Mucosa of descending colon (tissue), 3 donors: ENCODE data around the gene MT1HL1. TPM values are rescaled to one million over a fixed set of nuclear protein-coding genes. Genes with fewer than 3 reads are reported as not detected.
"Not testable (repeated sequence)": the region's sequence is repeated elsewhere in the genome, so short reads cannot be mapped to it uniquely, and the experiment has no call there.

Source experiments
- ATAC-seq: fragments of 200-7000 bp; cut with Tn5 transposase; one replicate; pipeline ENCODE4 v1.9.1; 2020; ENCODE audit warnings: mild to moderate bottlenecking, moderate library complexity
- DNase-seq, 3 donors: peaks; one replicate each; pipeline ENCODE4 v3.0.0-alpha.2; 2020
- H3K36me3 ChIP-seq: fragments of 200-600 bp; one replicate; pipeline ENCODE4 v1.8.0; 2021; ENCODE audit warnings: low read depth, mild to moderate bottlenecking
- H3K4me1 ChIP-seq: fragments of 200-600 bp; one replicate; pipeline ENCODE4 v1.8.0; 2021; ENCODE audit warnings: low read depth, mild to moderate bottlenecking
- H3K4me3 ChIP-seq: fragments of 200-600 bp; one replicate; pipeline ENCODE4 v1.8.0; 2021; ENCODE audit warnings: mild to moderate bottlenecking
- H3K9me3 ChIP-seq: fragments of 200-600 bp; one replicate; pipeline ENCODE4 v1.8.0; 2021; ENCODE audit warnings: mild to moderate bottlenecking
- CTCF ChIP-seq: fragments of 200-600 bp; IDR thresholded peaks from one replicate; pipeline ENCODE4 v1.8.0; 2022; ENCODE audit warnings: antibody characterized with exemption, mild to moderate bottlenecking
- intact Hi-C, 2 donors: fragments of 100-400 bp; cut with DNase I in 1 of 2; cut with micrococcal nuclease in 1 of 2; formaldehyde crosslinking; loops; one replicate each; pipeline versions ENCODE4 v1.11.0 to v1.11.1; 2022; cut with DNase I, micrococcal nuclease
- total RNA-seq, 3 donors: library from RNA; stranded (reverse); fragmentation: NEBNext Ultra II Directional in 2 of 3; extraction: Animal tissue kit (Norgen Biotek cat#: 25700) in 2 of 3; gene quantifications; one replicate each; pipeline versions ENCODE4 v1.2.1 to v1.2.4, GENCODE V29; 2021 to 2023
- donor health status: DM: no; HTN: no; CAD: no; lungs with moderate emphysema.
- donor health status: DM: no; HTN: no; CAD: no.
- donor health status: DM: no; HTN: yes; CAD: no.

MT1HL1 gene
- total RNA-seq, 3 donors from 2014 or later, result not detected

DNA sequence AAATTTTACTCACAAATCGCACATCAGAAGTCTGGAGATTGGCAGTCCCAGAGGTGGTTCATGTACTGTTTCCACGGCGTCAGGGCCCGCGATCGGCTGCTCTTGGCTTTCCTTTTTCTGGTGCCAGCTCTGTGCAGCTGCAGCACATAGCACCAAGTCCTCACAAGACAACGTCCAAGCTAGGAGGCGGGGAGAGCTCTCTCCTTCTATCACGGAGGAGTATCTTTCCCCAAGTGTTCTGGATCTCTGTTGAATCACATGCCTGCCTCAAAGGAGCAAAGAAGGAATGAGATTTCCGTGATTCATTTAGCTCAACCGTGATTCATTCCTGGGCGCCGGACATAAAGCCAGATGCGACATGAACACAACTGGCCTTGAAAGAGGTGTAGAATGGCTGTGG is 25.5 kb downstream of the MT1HL1 start:
- DNase-seq, result no peak
- H3K4me1 ChIP-seq, result no peaks in the 10 kb centered on the region
- H3K9me3 ChIP-seq, result no peaks in the 10 kb centered on the region
- no peak overlapping the region for H3K4me3 ChIP-seq
- intact Hi-C loops, result no loop called here
- ATAC-seq, result no peak
- TF ChIP-seq CTCF, result no peak
- no peaks in the 10 kb centered on the region for H3K36me3 ChIP-seq

DNA sequence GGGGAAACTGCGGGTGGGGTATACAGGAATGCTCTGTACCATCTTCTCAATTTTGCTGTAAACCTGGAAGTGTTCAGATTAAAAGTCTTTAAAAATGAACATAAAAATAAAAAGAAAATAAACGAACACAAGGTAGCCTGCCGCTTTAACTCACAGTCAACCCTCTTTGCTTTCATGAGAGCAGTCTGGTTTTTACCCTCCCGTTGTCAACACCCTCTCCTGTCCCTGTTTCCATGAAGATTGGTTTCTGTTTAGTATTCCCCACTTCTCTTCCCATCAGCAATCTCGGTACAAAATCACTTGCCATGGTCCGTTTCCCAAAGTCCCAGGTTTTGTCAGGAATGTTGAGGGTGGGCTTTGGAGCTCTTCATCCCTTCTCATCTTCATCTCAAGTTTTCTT is 28.8 kb downstream of the MT1HL1 start:
- ATAC-seq, result no peak
- H3K9me3 ChIP-seq, result no peaks in the 10 kb centered on the region
- DNase-seq, result no peak
- no peaks in the 10 kb centered on the region for H3K4me1 ChIP-seq
- no peak overlapping the region for H3K4me3 ChIP-seq
- intact Hi-C loops, result no loop called here
- H3K36me3 ChIP-seq, result no peaks in the 10 kb centered on the region
- no peak for TF ChIP-seq CTCF

- ATAC-seq, H3K36me3 ChIP-seq: not testable (repeated sequence)
These were observed 30.2 kb downstream of the MT1HL1 start for GRCh38 chr1:236974025-236974424.

GRCh38 chr1:236966636-236967035 is 37.6 kb downstream of the MT1HL1 start:
- Histone ChIP-seq H3K36me3 (no peaks in the 10 kb centered on the region), H3K4me1 (no peaks in the 10 kb centered on the region), H3K9me3 (no peaks in the 10 kb centered on the region), H3K4me3 (no peak overlapping the region)
- TF ChIP-seq CTCF, result no peak
- intact Hi-C loops, result no loop called here
- DNase-seq (no peak), ATAC-seq (no peak)

More at GRCh38 chr1:236974025-236974424, 30.2 kb downstream of the MT1HL1 start:
- H3K4me3 ChIP-seq, H3K9me3 ChIP-seq, H3K4me1 ChIP-seq, DNase-seq, intact Hi-C loops: not testable (repeated sequence)

GRCh38 chr1:236963920-236964319 is 40.3 kb downstream of the MT1HL1 start:
- no peak overlapping the region for H3K4me3 ChIP-seq
- TF ChIP-seq CTCF, result no peak
- no peak for ATAC-seq
- H3K36me3 ChIP-seq, result no peaks in the 10 kb centered on the region
- no peaks in the 10 kb centered on the region for H3K9me3 ChIP-seq
- no peaks in the 10 kb centered on the region for H3K4me1 ChIP-seq
- no peak for DNase-seq
- intact Hi-C loops, result no loop called here

DNA sequence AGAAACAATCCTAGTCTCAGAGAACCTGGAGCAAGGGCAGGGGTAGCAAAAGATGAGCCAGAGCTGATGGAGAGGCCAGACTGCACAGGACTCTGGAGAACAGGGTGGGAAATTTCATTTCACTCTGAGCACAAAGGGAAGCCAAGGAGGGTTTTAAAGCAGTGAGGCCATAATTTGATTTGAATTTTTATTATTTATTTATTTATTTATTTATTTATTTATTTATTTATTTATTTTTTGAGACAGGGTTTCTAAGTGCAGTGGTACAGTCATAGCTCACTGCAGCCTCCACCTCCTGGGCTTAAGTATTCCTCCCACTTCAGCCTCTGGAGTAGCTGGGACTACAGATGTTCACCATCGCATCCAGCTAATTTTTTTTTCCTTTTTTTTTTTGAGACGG is 45.1 kb downstream of the MT1HL1 start:
- ATAC-seq, result no peak
- no peaks in the 10 kb centered on the region for H3K9me3 ChIP-seq
- no peaks in the 10 kb centered on the region for H3K36me3 ChIP-seq
- no peak for TF ChIP-seq CTCF
- no peak overlapping the region for H3K4me3 ChIP-seq
- H3K4me1 ChIP-seq, result no peaks in the 10 kb centered on the region
- intact Hi-C loops, result no loop called here
- no peak for DNase-seq
